K562 (cell line): ENCODE results near the gene SLC35A4. TPM values are rescaled to one million over a fixed set of nuclear protein-coding genes. Genes with fewer than 3 reads are reported as not detected.

Experiments used
- ATAC-seq: fragments of 200-7000 bp; cut with Tn5 transposase; 3 replicates; pipeline ENCODE4 v1.9.1; 2020; ENCODE audit warnings: moderate library complexity
- BruUV-seq: library from RNA; stranded (reverse); fragments of 400-500 nt; replicated peaks from 2 replicates; lab custom pipeline; 2021; lab: Mats Ljungman, UMichigan
- CTCF ChIA-PET: fragments of 300-600 bp; formaldehyde crosslinking; extraction: SDS; loops from one replicate; lab custom pipeline; 2021; ENCODE audit warnings: low intra/inter-chr PET ratio; lab: Yijun Ruan, JAX
- POLR2A ChIA-PET: fragments of 300-600, 350-650 bp; sonication (Branson Sonifier 250); formaldehyde crosslinking; extraction: SDS; loops from one replicate; lab custom pipeline; 2021; ENCODE audit warnings: antibody characterized with exemption, inconsistent platforms; lab: Yijun Ruan, JAX
- DNase-seq, 4 experiments: peaks; one replicate each; pipeline versions ENCODE4 v3.0.0 to v3.0.0-alpha.2; 2011 to 2018; ENCODE audit warnings: low spot score in 3 of 4, mixed read lengths in 3 of 4; ENCODE audit errors: extremely low read depth in 1 of 4
- FAIRE-seq: peaks from 2 replicates; lab custom pipeline; 2011; peaks lifted over from hg19 to GRCh38; lab: Jason Lieb, UNC
- H2AFZ ChIP-seq: 2 replicates; pipeline ENCODE4 v1.6.0; 2011; ENCODE audit warnings: low read depth, low read length, control low read depth, inconsistent platforms
- H3K27ac ChIP-seq: fragments of 200-600 bp; 3 replicates; pipeline ENCODE4 v1.8.0; 2011; ENCODE audit warnings: low read depth, mild to moderate bottlenecking, control low read depth, inconsistent platforms, low read length, moderate library complexity, mixed read lengths; ENCODE audit errors: extremely low read depth
- H3K27me3 ChIP-seq, 2 experiments: fragments of 300-600 bp in 1 of 2; 2 replicates in 1 of 2; 3 replicates in 1 of 2; pipeline versions ENCODE4 v1.6.0 to v1.8.0; 2011; ENCODE audit warnings: inconsistent platforms in 2 of 2, low read length in 2 of 2, mild to moderate bottlenecking in 1 of 2, mixed read lengths in 1 of 2, moderate library complexity in 1 of 2; ENCODE audit not compliant: control insufficient read depth in 2 of 2, insufficient read depth in 2 of 2
- H3K36me3 ChIP-seq: fragments of 300-600 bp; 3 replicates; pipeline ENCODE4 v1.8.0; 2011; ENCODE audit warnings: mild to moderate bottlenecking, low read length, inconsistent platforms; ENCODE audit not compliant: control insufficient read depth, insufficient read depth
- H3K4me1 ChIP-seq, 2 experiments: fragments of 200-600 bp in 1 of 2; replicated peaks in 1 of 2; 2 replicates in 1 of 2; 3 replicates in 1 of 2; pipeline versions ENCODE4 v1.5.1 to v1.8.0; 2011; ENCODE audit warnings: inconsistent platforms in 2 of 2, low read length in 2 of 2, mild to moderate bottlenecking in 1 of 2, mixed read lengths in 1 of 2, moderate library complexity in 1 of 2; ENCODE audit not compliant: control insufficient read depth in 2 of 2, insufficient read depth in 2 of 2
- H3K4me2 ChIP-seq: 2 replicates; pipeline ENCODE4 v1.6.1; 2011; ENCODE audit warnings: low read length, control low read depth, inconsistent platforms, mixed read lengths; ENCODE audit not compliant: insufficient read depth
- H3K4me3 ChIP-seq: fragments of 200-600 bp; sonication (generic), shearing (Covaris generic); 2 replicates; pipeline ENCODE4 v1.5.1; 2016; ENCODE audit warnings: control low read depth, inconsistent platforms
- H3K79me2 ChIP-seq: fragments of 200-600 bp; 3 replicates; pipeline ENCODE4 v1.8.0; 2011; ENCODE audit warnings: low read length, inconsistent platforms; ENCODE audit not compliant: control insufficient read depth, insufficient read depth
- H3K9ac ChIP-seq, 2 experiments: 2 replicates each; pipeline versions ENCODE4 v1.6.0 to v1.6.1; 2011; ENCODE audit warnings: low read depth in 2 of 2, low read length in 2 of 2, control low read depth in 1 of 2, inconsistent platforms in 1 of 2, mild to moderate bottlenecking in 1 of 2, mixed read lengths in 1 of 2; ENCODE audit not compliant: insufficient read depth in 1 of 2
- H3K9me1 ChIP-seq: one replicate; pipeline ENCODE4 v1.6.0; 2011; ENCODE audit warnings: inconsistent platforms, mild to moderate bottlenecking, low read length, moderate library complexity; ENCODE audit not compliant: control insufficient read depth, insufficient read depth
- H3K9me3 ChIP-seq: replicated peaks from 2 replicates; pipeline ENCODE4 v1.5.1; 2011; ENCODE audit warnings: low read depth, low read length, inconsistent platforms; ENCODE audit not compliant: control insufficient read depth, insufficient read depth
- H4K20me1 ChIP-seq: replicated peaks from 2 replicates; pipeline ENCODE4 v1.6.1; 2011; ENCODE audit warnings: low read length, inconsistent platforms, mixed read lengths; ENCODE audit not compliant: control insufficient read depth, insufficient read depth
- AFF4 ChIP-seq: sonication (generic); formaldehyde crosslinking; IDR thresholded peaks from 2 replicates; pipeline ENCODE4 v1.8.0; 2023; ENCODE audit warnings: mild to moderate bottlenecking, missing genetic modification reagents
- ARNT ChIP-seq, 2 experiments: fragments of 450-650 bp; IDR thresholded peaks; 2 replicates each; pipeline ENCODE4 v1.6.1; 2016; ENCODE audit warnings: mild to moderate bottlenecking in 1 of 2
- DIDO1 ChIP-seq: fragments of 450-650 bp; IDR thresholded peaks from 2 replicates; pipeline ENCODE4 v1.6.1; 2016; ENCODE audit warnings: low read depth, missing biosample characterization, missing genetic modification characterization
- ELK1 ChIP-seq: sonication (generic); formaldehyde crosslinking; IDR thresholded peaks from 2 replicates; pipeline ENCODE4 v1.8.1; 2022; ENCODE audit warnings: missing genetic modification reagents
- FOXM1 ChIP-seq, 2 experiments: fragments of 450-650 bp in 1 of 2; sonication (generic) in 1 of 2; formaldehyde crosslinking in 1 of 2; IDR thresholded peaks; 2 replicates each; pipeline versions ENCODE4 v1.6.1 to v1.9.0; 2017 to 2022; ENCODE audit warnings: low read depth in 2 of 2, mild to moderate bottlenecking in 2 of 2, missing genetic modification reagents in 1 of 2, moderate library complexity in 1 of 2
- KAT7 ChIP-seq: sonication (generic); formaldehyde crosslinking; IDR thresholded peaks from 2 replicates; pipeline ENCODE4 v1.8.0; 2022; ENCODE audit warnings: missing genetic modification reagents, mild to moderate bottlenecking, borderline replicate concordance
- MAFG ChIP-seq: fragments of 450-650 bp; conservative IDR thresholded peaks from 2 replicates; pipeline ENCODE4 v1.6.1; 2016; ENCODE audit warnings: missing genetic modification characterization, missing compliant biosample characterization
- MLLT1 ChIP-seq, 2 experiments: fragments of 450-650 bp; IDR thresholded peaks; 2 replicates each; pipeline ENCODE4 v1.6.1; 2016
- PATZ1 ChIP-seq: fragments of 250-450 bp; sonication (Bioruptor Pico); IDR thresholded peaks from 2 replicates; pipeline ENCODE4 v1.5.0; 2020; ENCODE audit warnings: mild to moderate bottlenecking, borderline replicate concordance
- RBM34 ChIP-seq: fragments of 200-400 bp; formaldehyde crosslinking; IDR thresholded peaks from 2 replicates; pipeline ENCODE4 v1.6.1; 2018; ENCODE audit warnings: low read length, borderline replicate concordance; ENCODE audit not compliant: insufficient read depth
- SIN3A ChIP-seq, 2 experiments: fragments of 150-350 bp in 1 of 2; IDR thresholded peaks; 2 replicates each; pipeline ENCODE4 v1.6.1; 2011 to 2016; ENCODE audit warnings: borderline replicate concordance in 2 of 2, low read depth in 2 of 2, low read length in 2 of 2, mild to moderate bottlenecking in 2 of 2, moderate library complexity in 2 of 2; ENCODE audit not compliant: control insufficient read depth in 1 of 2
- ZFP30 ChIP-seq: fragments of 250-450 bp; sonication (Bioruptor Pico); IDR thresholded peaks from 2 replicates; pipeline ENCODE4 v1.8.0; 2022; ENCODE audit warnings: moderate library complexity, mild to moderate bottlenecking, inconsistent platforms, borderline replicate concordance
- ZNF311 ChIP-seq: fragments of 250-450 bp; sonication (Bioruptor Pico); IDR thresholded peaks from 2 replicates; pipeline ENCODE4 v1.4.0; 2020; ENCODE audit warnings: mild to moderate bottlenecking, moderate library complexity
- WGBS: fragments of 100-300 bp; shearing (Covaris generic); methylation state at CpG from one replicate; pipeline ENCODE4 v1.1.6; 2016; ENCODE audit warnings: low coverage, mixed read lengths; ENCODE audit not compliant: insufficient coverage; ENCODE audit errors: missing lambda C conversion rate; 5-methylcytosine and 5-hydroxymethylcytosine counted together
- in situ Hi-C: fragments of 300-500 bp; cut with MboI; formaldehyde crosslinking; loops from 4 replicates; pipeline ENCODE4 v1.15.0; 2018; ENCODE audit warnings: inconsistent platforms, mixed read lengths
- intact Hi-C: fragments of 100-400 bp; cut with micrococcal nuclease; formaldehyde crosslinking; loops from 2 replicates; pipeline ENCODE4 v1.14.2; 2022
- polyA plus RNA-seq, 8 experiments: library from polyadenylated mRNA; depleted of rRNA in 4 of 8; stranded (reverse) in 5 of 8; unstranded in 3 of 8; fragments of >200 nt; fragmentation: Nextera tagmentation in 2 of 8; fragmentation: Illumina TruSeq in 1 of 8; extraction: Ambion mirVana in 2 of 8; extraction: Trizol in 1 of 8; gene quantifications; 2 replicates each; pipeline versions ENCODE4 v1.2.1 to v1.2.3, GENCODE V29; 2011 to 2014; ENCODE audit warnings: inconsistent platforms in 1 of 8, missing spikeins in 1 of 8
- total RNA-seq, 7 experiments: library from RNA; depleted of rRNA in 6 of 7; stranded (reverse); fragments of >200 nt in 6 of 7; fragmentation: Illumina TruSeq in 2 of 7; extraction: Trizol in 2 of 7; gene quantifications; 2 replicates each; pipeline versions ENCODE4 v1.2.1 to v1.2.3, GENCODE V29; 2011 to 2021; ENCODE audit warnings: low replicate concordance in 1 of 7

The SLC35A4 gene
- total and polyA plus RNA-seq, 9 of the 15 experiments (the other 6 are each of a cell fraction or from before 2014, with no cell fraction given) = 21.8 to 171 (median 42.5) TPM

- Histone ChIP-seq H3K4me3 (no peak overlapping the region), H3K27me3 (no peaks in the 10 kb centered on the region), H3K9me1 (no peaks in the 10 kb centered on the region), H3K36me3 (no peaks in the 10 kb centered on the region), H3K79me2 (no peaks in the 10 kb centered on the region), H3K9ac (no peak overlapping the region), H3K4me1 (no peaks in the 10 kb centered on the region; a peak in 1 of 5 replicates), H4K20me1 (no peaks in the 10 kb centered on the region), H3K4me2 (no peak overlapping the region), H3K9me3 (no peaks in the 10 kb centered on the region), H2AFZ (no peak overlapping the region), H3K27ac (no peak overlapping the region)
- in situ Hi-C loops = no loop called here
- intact Hi-C loops = no loop called here
- TF ChIP-seq KAT7 (CRISPR knock-in tag) (no peak), MAFG (tag) (no peak), ZNF311 (CRISPR knock-in tag) (no peak), FOXM1 (IDR thresholded peaks at IDR 0.05; ENCODE audit: low read depth) (no peak), FOXM1 (CRISPR knock-in tag; IDR thresholded peaks at IDR 0.05; ENCODE audit: low read depth) (no peak), ZFP30 (CRISPR knock-in tag) (no peak), MLLT1 (IDR thresholded peaks at IDR 0.05) (no peak), DIDO1 (tag) (no peak), SIN3A (IDR thresholded peaks at IDR 0.05; ENCODE audit: borderline replicate concordance in 2 of 2, control insufficient read depth in 1 of 2, low read depth in 2 of 2, low read length in 2 of 2) (no peak), ELK1 (CRISPR knock-in tag) (no peak), ARNT (IDR thresholded peaks at IDR 0.05) (no peak), AFF4 (CRISPR knock-in tag) (no peak), PATZ1 (CRISPR knock-in tag) (no peak), RBM34 (no peak)
- DNase-seq = no peak
- no peak for ATAC-seq
- no TSS peak for BruUV-seq
- POLR2A ChIA-PET = no interaction called here
- 52% methylated on average over 2 of the region's 2 CpGs for WGBS
- CTCF ChIA-PET = no interaction called here
- FAIRE-seq = no peak
Measured at GRCh38 chr5:140598836-140599235, 34.2 kb downstream of the SLC35A4 start.
